IMR-90 (cell line): ENCODE measurements around the gene HKDC1. TPM values are rescaled to one million over a fixed set of nuclear protein-coding genes. Genes with fewer than 3 reads are reported as not detected.

Experiments
- ATAC-seq: fragments of 200-7000 bp; cut with Tn5 transposase; 2 replicates; pipeline ENCODE4 v1.9.1; 2020; ENCODE audit warnings: low read depth, mild to moderate bottlenecking, moderate library complexity
- BruUV-seq: library from RNA; stranded (reverse); fragments of 400-500 nt; replicated peaks from 2 replicates; lab custom pipeline; 2021; lab: Mats Ljungman, UMichigan
- CTCF ChIA-PET: fragments of 300-600 bp; formaldehyde crosslinking; extraction: SDS; loops from one replicate; lab custom pipeline; 2021; ENCODE audit warnings: antibody characterized with exemption; lab: Yijun Ruan, JAX
- POLR2A ChIA-PET: fragments of 300-600 bp; sonication (Branson Sonifier 250); formaldehyde crosslinking; loops from one replicate; lab custom pipeline; 2022; ENCODE audit warnings: antibody characterized with exemption; ENCODE audit not compliant: unreplicated experiment; lab: Charles Lee
- DNase-seq: peaks from one replicate; pipeline ENCODE4 v3.0.0; 2013
- H2AFZ ChIP-seq: replicated peaks from 2 replicates; pipeline ENCODE3; 2013; ENCODE audit warnings: low read length, mild to moderate bottlenecking; ENCODE audit not compliant: poor library complexity
- H2AK5ac ChIP-seq: 2 replicates; pipeline ENCODE4 v1.6.1; 2013; ENCODE audit warnings: low read depth, low read length, inconsistent platforms
- H2AK9ac ChIP-seq: replicated peaks from 2 replicates; pipeline ENCODE3; 2013; ENCODE audit warnings: mild to moderate bottlenecking, low read depth, low read length, moderate library complexity; ENCODE audit not compliant: poor library complexity
- H2BK120ac ChIP-seq: 2 replicates; pipeline ENCODE4 v1.6.1; 2013; ENCODE audit warnings: low read depth, low read length, inconsistent platforms
- H2BK15ac ChIP-seq: 3 replicates; pipeline ENCODE4 v1.6.1; 2013; ENCODE audit warnings: low read depth, low read length, inconsistent platforms
- H2BK20ac ChIP-seq: 2 replicates; pipeline ENCODE4 v1.6.1; 2013; ENCODE audit warnings: low read depth, mild to moderate bottlenecking, inconsistent platforms, low read length, moderate library complexity
- H2BK5ac ChIP-seq: 2 replicates; pipeline ENCODE4 v1.6.1; 2013; ENCODE audit warnings: mild to moderate bottlenecking, low read depth, low read length, inconsistent platforms; ENCODE audit not compliant: poor library complexity, severe bottlenecking
- H3K14ac ChIP-seq: replicated peaks from 2 replicates; pipeline ENCODE4 v1.6.1; 2013; ENCODE audit warnings: low read depth, low read length, inconsistent platforms
- H3K18ac ChIP-seq: 2 replicates; pipeline ENCODE4 v1.6.1; 2013; ENCODE audit warnings: low read depth, low read length, control low read depth
- H3K23ac ChIP-seq: 2 replicates; pipeline ENCODE4 v1.6.1; 2013; ENCODE audit warnings: low read depth, low read length, inconsistent platforms
- H3K27ac ChIP-seq: 2 replicates; pipeline ENCODE4 v1.5.1; 2013; ENCODE audit warnings: mild to moderate bottlenecking, control low read depth, low read length; ENCODE audit not compliant: insufficient read depth
- H3K27me3 ChIP-seq: 2 replicates; pipeline ENCODE4 v1.6.1; 2013; ENCODE audit warnings: low read length; ENCODE audit not compliant: control insufficient read depth, insufficient read depth
- H3K36me3 ChIP-seq: 2 replicates; pipeline ENCODE4 v1.6.1; 2013; ENCODE audit warnings: low read length, mixed read lengths; ENCODE audit not compliant: control insufficient read depth, insufficient read depth
- H3K4ac ChIP-seq: 2 replicates; pipeline ENCODE4 v1.6.1; 2013; ENCODE audit warnings: low read depth, low read length, inconsistent platforms
- H3K4me1 ChIP-seq: 2 replicates; pipeline ENCODE4 v1.6.1; 2013; ENCODE audit warnings: low read length, mixed read lengths; ENCODE audit not compliant: control insufficient read depth, insufficient read depth
- H3K4me2 ChIP-seq: 2 replicates; pipeline ENCODE4 v1.6.1; 2013; ENCODE audit warnings: low read depth, mild to moderate bottlenecking, control low read depth, low read length, moderate library complexity
- H3K4me3 ChIP-seq: 2 replicates; pipeline ENCODE4 v1.5.1; 2013; ENCODE audit warnings: low read depth, mild to moderate bottlenecking, control low read depth, low read length, moderate library complexity; ENCODE audit not compliant: insufficient read depth
- H3K56ac ChIP-seq: 2 replicates; pipeline ENCODE4 v1.6.1; 2013; ENCODE audit warnings: low read length, inconsistent platforms; ENCODE audit not compliant: insufficient read depth; ENCODE audit errors: extremely low read depth
- H3K79me1 ChIP-seq, 2 experiments: 2 replicates each; pipeline ENCODE4 v1.6.1; 2013; ENCODE audit warnings: low read length in 2 of 2, inconsistent platforms in 1 of 2, low read depth in 1 of 2
- H3K9ac ChIP-seq: 2 replicates; pipeline ENCODE4 v1.6.1; 2013; ENCODE audit warnings: low read depth, low read length, control low read depth
- H3K9me1 ChIP-seq: 2 replicates; pipeline ENCODE4 v1.6.1; 2013; ENCODE audit warnings: low read length, inconsistent platforms; ENCODE audit not compliant: insufficient read depth
- H3K9me3 ChIP-seq: 2 replicates; pipeline ENCODE4 v1.6.1; 2013; ENCODE audit warnings: low read length; ENCODE audit not compliant: control insufficient read depth, insufficient read depth
- H4K20me1 ChIP-seq: 2 replicates; pipeline ENCODE4 v1.6.1; 2013; ENCODE audit warnings: low read length, inconsistent platforms; ENCODE audit not compliant: insufficient read depth
- H4K5ac ChIP-seq: 2 replicates; pipeline ENCODE4 v1.6.1; 2013; ENCODE audit warnings: mild to moderate bottlenecking, low read depth, low read length, control low read depth
- H4K8ac ChIP-seq, 2 experiments: 2 replicates each; pipeline ENCODE4 v1.6.1; 2013; ENCODE audit warnings: low read depth in 2 of 2, low read length in 2 of 2, control low read depth in 1 of 2, inconsistent platforms in 1 of 2
- H4K91ac ChIP-seq: 2 replicates; pipeline ENCODE4 v1.6.1; 2013; ENCODE audit warnings: low read depth, low read length, inconsistent platforms; ENCODE audit not compliant: insufficient read depth
- BHLHE40 ChIP-seq: fragments of 150-350 bp; IDR thresholded peaks from 2 replicates; pipeline ENCODE4 v1.6.1; 2016; ENCODE audit warnings: mild to moderate bottlenecking, low read depth, low read length
- CHD1 ChIP-seq: IDR thresholded peaks from 2 replicates; pipeline ENCODE4 v1.6.1; 2012; ENCODE audit warnings: low read depth, low read length, improper control_type of control experiment
- FOS ChIP-seq: fragments of 150-350 bp; IDR thresholded peaks from 2 replicates; pipeline ENCODE4 v1.6.1; 2016; ENCODE audit warnings: low read depth, low read length
- MAFK ChIP-seq: IDR thresholded peaks from 2 replicates; pipeline ENCODE4 v1.6.1; 2012; ENCODE audit warnings: low read depth, low read length, improper control_type of control experiment
- MAZ ChIP-seq: IDR thresholded peaks from 2 replicates; pipeline ENCODE4 v1.6.1; 2012; ENCODE audit warnings: low read depth, mild to moderate bottlenecking, low read length, improper control_type of control experiment, moderate library complexity, borderline replicate concordance
- MXI1 ChIP-seq: IDR thresholded peaks from 2 replicates; pipeline ENCODE4 v1.6.1; 2012; ENCODE audit warnings: low read depth, mild to moderate bottlenecking, low read length, moderate library complexity, borderline replicate concordance
- NFE2L2 ChIP-seq: fragments of 150-350 bp; IDR thresholded peaks from 2 replicates; pipeline ENCODE4 v1.6.1; 2016; ENCODE audit warnings: low read depth, mild to moderate bottlenecking, low read length
- RFX5 ChIP-seq: IDR thresholded peaks from 2 replicates; pipeline ENCODE4 v1.8.0; 2012; ENCODE audit warnings: low read depth, mild to moderate bottlenecking, low read length, moderate library complexity
- SMC3 ChIP-seq: fragments of 150-350 bp; IDR thresholded peaks from 2 replicates; pipeline ENCODE4 v1.6.1; 2016; ENCODE audit warnings: low read depth, mild to moderate bottlenecking, antibody characterized with exemption, low read length, moderate library complexity
- WGBS, 2 experiments: methylation state at CpG; one replicate each; pipeline versions ENCODE4 v1.1.5 to v1.1.7; 2013; ENCODE audit warnings: missing lambda C conversion rate in 2 of 2; ENCODE audit not compliant: insufficient read length in 1 of 2; ENCODE audit errors: extremely low coverage in 2 of 2; 5-methylcytosine and 5-hydroxymethylcytosine counted together
- dilution Hi-C: fragments of 300-500 bp; cut with HindIII; formaldehyde crosslinking; loops from one replicate; pipeline ENCODE4 v1.14.3; 2018; ENCODE audit warnings: low sequenced_read_pairs; ENCODE audit not compliant: unreplicated experiment
- in situ Hi-C: fragments of 300-500 bp; cut with MboI; formaldehyde crosslinking; loops from 3 replicates; pipeline ENCODE4 v1.14.3; 2019; ENCODE audit warnings: low sequenced_read_pairs, inconsistent platforms, mixed read lengths
- intact Hi-C: fragments of 100-400 bp; cut with micrococcal nuclease; formaldehyde crosslinking; loops from 2 replicates; pipeline ENCODE4 v1.10.0; 2022
- polyA plus RNA-seq, 3 experiments: library from polyadenylated mRNA; depleted of rRNA; stranded (reverse); fragments of >200 nt; gene quantifications; 2 replicates each; pipeline ENCODE4 v1.2.3, GENCODE V29; 2012; ENCODE audit warnings: low replicate concordance in 1 of 3
- total RNA-seq: library from RNA; depleted of rRNA; stranded (reverse); fragments of >200 nt; gene quantifications from 2 replicates; pipeline ENCODE4 v1.2.3, GENCODE V29; 2012
- TF ChIP-seq, protein P1 (sequence below): fragments of 150-350 bp; IDR thresholded peaks from 2 replicates; pipeline ENCODE4 v1.6.1; 2016; ENCODE audit warnings: low read depth, mild to moderate bottlenecking, low read length, moderate library complexity, borderline replicate concordance
- TF ChIP-seq, protein P2 (sequence below): fragments of 150-350 bp; IDR thresholded peaks from 2 replicates; pipeline ENCODE4 v1.6.1; 2017; ENCODE audit warnings: mild to moderate bottlenecking, antibody characterized with exemption, low read length, low read depth

HKDC1 gene
- total and polyA plus RNA-seq, 2 of the 4 experiments (the other 2 are of a cell fraction), result under 0.01 to 0.03 TPM

DNA sequence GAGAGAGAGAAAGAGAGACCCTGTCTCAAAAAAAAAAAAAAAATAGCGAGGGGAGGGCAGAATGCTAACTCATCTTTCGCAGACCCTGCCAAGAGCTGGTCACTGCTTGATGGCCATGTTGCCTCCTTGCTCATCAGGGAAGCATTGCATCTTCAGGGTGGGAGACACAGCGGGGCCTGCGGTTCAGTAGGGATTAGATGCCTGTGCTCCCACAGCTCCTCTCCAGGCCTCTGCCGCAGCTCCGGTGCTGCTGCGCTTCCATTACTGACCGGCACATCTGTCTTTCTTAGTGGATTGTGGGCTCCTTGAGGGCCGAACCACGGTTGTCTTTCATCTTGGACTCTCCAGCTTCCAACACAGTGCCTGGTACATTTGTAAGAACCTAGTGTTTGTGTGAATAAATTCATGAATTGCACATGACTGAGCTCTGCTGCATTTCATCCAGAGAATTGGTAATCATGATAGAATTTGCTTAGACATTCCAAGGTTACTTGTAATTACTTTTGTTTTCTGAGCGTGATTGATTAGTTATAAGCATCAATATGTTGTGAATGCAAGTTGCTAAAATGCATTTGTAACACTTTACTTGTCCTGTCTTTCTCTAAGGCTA is 75.0 kb downstream of the HKDC1 start:
- H3K9me3 ChIP-seq, result no peaks in the 10 kb centered on the region
- WGBS, 2 experiments, result 50% methylated on average over 2 of the region's 11 CpGs; no CpG with 5 or more reads in 1 of the 2 experiments
- no peak overlapping the region for H2AK9ac ChIP-seq
- H3K4me2 ChIP-seq, result no peak overlapping the region
- H2BK5ac ChIP-seq, result no peak overlapping the region
- H3K9ac ChIP-seq, result no peak overlapping the region
- H3K18ac ChIP-seq, result no peak overlapping the region
- no peak overlapping the region for H2AFZ ChIP-seq
- H3K4me3 ChIP-seq, result no peak overlapping the region
- no peaks in the 10 kb centered on the region for H3K79me1 ChIP-seq
- H3K4me1 ChIP-seq, result no peaks in the 10 kb centered on the region
- ATAC-seq, result no peak
- no peak overlapping the region for H4K5ac ChIP-seq
- H3K27me3 ChIP-seq, result peaks cover 50% of the 10 kb centered on the region
- H3K56ac ChIP-seq, result no peak overlapping the region
- ChIA-PET POLR2A (no interaction called here), CTCF (interaction anchor here (0.6 kb wide), 1 partner anchor 647 kb away, joined by 3 read pairs; no protein-coding TSS in a partner anchor)
- no peak overlapping the region for H2BK120ac ChIP-seq
- no peak overlapping the region for H3K23ac ChIP-seq
- dilution Hi-C loops (no loop called here), intact Hi-C loops (no loop called here), in situ Hi-C loops (no loop called here)
- H2BK15ac ChIP-seq, result no peak overlapping the region
- H3K9me1 ChIP-seq, result no peaks in the 10 kb centered on the region
- H4K20me1 ChIP-seq, result no peaks in the 10 kb centered on the region
- H4K91ac ChIP-seq, result no peak overlapping the region
- TF ChIP-seq FOS (no peak), MAFK (no peak), RFX5 (no peak), NFE2L2 (no peak), MAZ (no peak), MXI1 (no peak), BHLHE40 (no peak), SMC3 (no peak), CHD1 (no peak)
- TF ChIP-seq, protein P1, sequence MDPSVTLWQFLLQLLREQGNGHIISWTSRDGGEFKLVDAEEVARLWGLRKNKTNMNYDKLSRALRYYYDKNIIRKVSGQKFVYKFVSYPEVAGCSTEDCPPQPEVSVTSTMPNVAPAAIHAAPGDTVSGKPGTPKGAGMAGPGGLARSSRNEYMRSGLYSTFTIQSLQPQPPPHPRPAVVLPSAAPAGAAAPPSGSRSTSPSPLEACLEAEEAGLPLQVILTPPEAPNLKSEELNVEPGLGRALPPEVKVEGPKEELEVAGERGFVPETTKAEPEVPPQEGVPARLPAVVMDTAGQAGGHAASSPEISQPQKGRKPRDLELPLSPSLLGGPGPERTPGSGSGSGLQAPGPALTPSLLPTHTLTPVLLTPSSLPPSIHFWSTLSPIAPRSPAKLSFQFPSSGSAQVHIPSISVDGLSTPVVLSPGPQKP, result no peak
- TF ChIP-seq, protein P2, sequence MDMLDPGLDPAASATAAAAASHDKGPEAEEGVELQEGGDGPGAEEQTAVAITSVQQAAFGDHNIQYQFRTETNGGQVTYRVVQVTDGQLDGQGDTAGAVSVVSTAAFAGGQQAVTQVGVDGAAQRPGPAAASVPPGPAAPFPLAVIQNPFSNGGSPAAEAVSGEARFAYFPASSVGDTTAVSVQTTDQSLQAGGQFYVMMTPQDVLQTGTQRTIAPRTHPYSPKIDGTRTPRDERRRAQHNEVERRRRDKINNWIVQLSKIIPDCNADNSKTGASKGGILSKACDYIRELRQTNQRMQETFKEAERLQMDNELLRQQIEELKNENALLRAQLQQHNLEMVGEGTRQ, result no peak
- no peaks in the 10 kb centered on the region for H3K36me3 ChIP-seq
- H2AK5ac ChIP-seq, result no peak overlapping the region
- H3K27ac ChIP-seq, result no peak overlapping the region
- BruUV-seq, result no TSS peak
- H2BK20ac ChIP-seq, result no peak overlapping the region
- H3K14ac ChIP-seq, result no peak overlapping the region
- no peak overlapping the region for H4K8ac ChIP-seq
- no peak for DNase-seq
- H3K4ac ChIP-seq, result no peak overlapping the region
